ENCODE results near the gene CPNE4.

DNA sequence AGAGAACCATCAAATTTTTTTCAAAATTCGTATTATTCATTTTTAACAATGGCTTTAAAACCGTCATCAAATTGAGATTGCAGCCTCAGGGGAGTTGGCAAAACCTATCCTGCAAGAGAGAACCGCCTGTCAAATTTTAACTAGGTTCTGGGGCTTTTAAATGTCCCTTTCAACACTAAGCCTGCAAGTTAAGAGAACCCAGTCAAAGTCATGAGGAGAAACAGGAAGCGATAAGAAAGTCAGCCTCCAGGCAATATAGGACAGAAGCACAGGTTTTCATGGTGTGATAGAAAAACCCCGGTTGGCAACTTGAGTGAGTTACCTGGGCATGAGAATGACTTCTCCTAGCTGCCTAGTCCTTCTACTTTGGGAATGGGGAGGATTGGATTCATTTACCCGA lies 59.8 kb downstream of the CPNE4 start:
- no peak for TF ChIP-seq CTCF (IDR thresholded peaks at IDR 0.05)
- no peak for TF ChIP-seq POLR2AphosphoS5 (IDR thresholded peaks at IDR 0.05; ENCODE audit: insufficient read depth in 1 of 2, low read depth in 1 of 2)

Data from vagina (tissue), 2 donors.